Endometrium (tissue), 2 donors: Measurements from ENCODE around the gene FERD3L.
A peak's percentile ranks its signal among the peaks of the same experiment; 100 is the strongest.
"Not testable (repeated sequence)": the region's sequence is repeated elsewhere in the genome, so short reads cannot be mapped to it uniquely, and the experiment has no call there.

Experiments
- FAIRE-seq: peaks from 2 replicates; lab custom pipeline; 2012; peaks lifted over from hg19 to GRCh38; lab: Jason Lieb, UNC
- donor health status: control.
- donor health status: control.

FERD3L gene

GRCh38 chr7:19144661-19145433, at the start of gene FERD3L:
Gene FERD3L (minus strand): TSS chr7:19145421. CDS start chr7:19145362, 59 bp downstream.
- FAIRE-seq = no peak

- not testable (repeated sequence) for FAIRE-seq
These were observed 49.2 kb upstream of the FERD3L start for GRCh38 chr7:19194417-19194816.

GRCh38 chr7:19181634-19182033, 36.4 kb upstream of the FERD3L start:
- no peak for FAIRE-seq

GRCh38 chr7:19178595-19178994, 33.4 kb upstream of the FERD3L start:
- FAIRE-seq = no peak

GRCh38 chr7:19177269-19177668, 32.0 kb upstream of the FERD3L start:
- FAIRE-seq = no peak

GRCh38 chr7:19175241-19175640, 30.0 kb upstream of the FERD3L start:
- no peak for FAIRE-seq

- FAIRE-seq = no peak
These were observed 16.4 kb upstream of the FERD3L start for GRCh38 chr7:19161671-19162070.

- FAIRE-seq = peak; percentile 46
These were observed 1.5 kb upstream of the FERD3L start for GRCh38 chr7:19146699-19147098.

GRCh38 chr7:19145434-19146115, 354 bp upstream of the FERD3L start:
- FAIRE-seq = no peak

GRCh38 chr7:19143881-19144574, 1.2 kb downstream of the FERD3L start:
- FAIRE-seq = no peak

- no peak for FAIRE-seq
These were observed 5.4 kb downstream of the FERD3L start for GRCh38 chr7:19139706-19140327.

GRCh38 chr7:19133886-19134285, 11.3 kb downstream of the FERD3L start:
- peak; percentile 82 for FAIRE-seq

GRCh38 chr7:19133390-19133789, 11.8 kb downstream of the FERD3L start:
- FAIRE-seq = no peak

GRCh38 chr7:19128856-19129255, 16.4 kb downstream of the FERD3L start:
- no peak for FAIRE-seq

GRCh38 chr7:19121977-19122588, 23.1 kb downstream of the FERD3L start:
- peak; percentile 96 for FAIRE-seq

GRCh38 chr7:19119870-19120486, 25.2 kb downstream of the FERD3L start:
- FAIRE-seq = no peak

GRCh38 chr7:19119372-19119771, 25.8 kb downstream of the FERD3L start:
- no peak for FAIRE-seq

GRCh38 chr7:19118636-19119371, 26.4 kb downstream of the FERD3L start:
- no peak for FAIRE-seq

- FAIRE-seq = no peak
These were observed 27.2 kb downstream of the FERD3L start for GRCh38 chr7:19117870-19118608.
